ENCODE measurements around the gene SCAMP4.

The SCAMP4 gene

GRCh38 chr19:1882089-1882785, 23.0 kb upstream of the SCAMP4 start:
- Histone ChIP-seq H3K18ac (ENCODE audit: low read length) (peak overlapping the region; percentile 56), H3K9me3 (ENCODE audit: insufficient read depth, low read depth, low read length) (peaks cover 4% of the 10 kb centered on the region), H3K4ac (ENCODE audit: low read depth, low read length) (peak overlapping the region; percentile 49), H3K14ac (ENCODE audit: low read length) (no peak overlapping the region), H3K27me3 (ENCODE audit: insufficient read depth, low read length) (no peaks in the 10 kb centered on the region), H4K12ac (ENCODE audit: low read depth, low read length) (no peak overlapping the region), H3K79me2 (ENCODE audit: control insufficient read depth, insufficient read depth, low read length, poor library complexity) (peaks cover 31% of the 10 kb centered on the region), H4K8ac (ENCODE audit: low read depth, low read length) (no peak overlapping the region), H3K79me1 (ENCODE audit: low read length) (peaks cover 9% of the 10 kb centered on the region), H3K27ac (ENCODE audit: low read depth, low read length) (no peak overlapping the region), H2BK5ac (ENCODE audit: low read depth, low read length, poor library complexity) (no peak overlapping the region), H2BK12ac (ENCODE audit: low read length) (no peak overlapping the region), H3K23ac (ENCODE audit: low read length) (no peak overlapping the region), H3K4me2 (ENCODE audit: low read length) (no peak overlapping the region), H4K91ac (ENCODE audit: low read depth, low read length) (peak overlapping the region; percentile 20), H2BK120ac (ENCODE audit: insufficient read depth, low read length, poor library complexity) (no peak overlapping the region), H2AFZ (ENCODE audit: insufficient read depth, low read length, poor library complexity) (no peak overlapping the region), H3K36me3 (ENCODE audit: control insufficient read depth in 1 of 2, insufficient read depth in 2 of 2, low read length in 2 of 2) (peaks cover 17 to 19% of the 10 kb centered on the region in 2 experiments), H3K4me1 (ENCODE audit: control insufficient read depth in 1 of 2, insufficient read depth in 2 of 2, low read length in 2 of 2) (peaks cover 26 to 32% of the 10 kb centered on the region in 2 experiments), H3K4me3 (ENCODE audit: low read depth, low read length) (no peak overlapping the region), H2AK5ac (ENCODE audit: low read length) (no peak overlapping the region), H3K9ac (ENCODE audit: low read length) (no peak overlapping the region)
- no peak for DNase-seq
- WGBS (ENCODE audit: extremely low coverage, insufficient coverage, insufficient read length) = no CpG with 5 or more reads among the region's 31 CpGs

GRCh38 chr19:1882786-1883692, 22.2 kb upstream of the SCAMP4 start:
- Histone ChIP-seq H3K14ac (ENCODE audit: low read length) (no peak overlapping the region), H2BK120ac (ENCODE audit: insufficient read depth, low read length, poor library complexity) (no peak overlapping the region), H4K8ac (ENCODE audit: low read depth, low read length) (no peak overlapping the region), H3K27me3 (ENCODE audit: insufficient read depth, low read length) (no peaks in the 10 kb centered on the region), H3K27ac (ENCODE audit: low read depth, low read length) (no peak overlapping the region), H4K12ac (ENCODE audit: low read depth, low read length) (no peak overlapping the region), H3K4me1 (ENCODE audit: control insufficient read depth in 1 of 2, insufficient read depth in 2 of 2, low read length in 2 of 2) (peaks cover 29 to 38% of the 10 kb centered on the region in 2 experiments), H3K4me2 (ENCODE audit: low read length) (no peak overlapping the region), H3K9ac (ENCODE audit: low read length) (no peak overlapping the region), H3K79me2 (ENCODE audit: control insufficient read depth, insufficient read depth, low read length, poor library complexity) (peaks cover 31% of the 10 kb centered on the region), H3K79me1 (ENCODE audit: low read length) (peaks cover 12% of the 10 kb centered on the region), H3K18ac (ENCODE audit: low read length) (no peak overlapping the region), H2AK5ac (ENCODE audit: low read length) (no peak overlapping the region), H4K91ac (ENCODE audit: low read depth, low read length) (no peak overlapping the region), H2BK12ac (ENCODE audit: low read length) (no peak overlapping the region), H2AFZ (ENCODE audit: insufficient read depth, low read length, poor library complexity) (no peak overlapping the region), H3K23ac (ENCODE audit: low read length) (no peak overlapping the region), H3K4me3 (ENCODE audit: low read depth, low read length) (no peak overlapping the region), H3K9me3 (ENCODE audit: insufficient read depth, low read depth, low read length) (peaks cover 4% of the 10 kb centered on the region), H2BK5ac (ENCODE audit: low read depth, low read length, poor library complexity) (no peak overlapping the region), H3K36me3 (ENCODE audit: control insufficient read depth in 1 of 2, insufficient read depth in 2 of 2, low read length in 2 of 2) (peaks cover 17 to 19% of the 10 kb centered on the region in 2 experiments), H3K4ac (ENCODE audit: low read depth, low read length) (peak overlapping the region; percentile 49)
- no CpG with 5 or more reads among the region's 25 CpGs for WGBS (ENCODE audit: extremely low coverage, insufficient coverage, insufficient read length)
- DNase-seq = no peak

DNA sequence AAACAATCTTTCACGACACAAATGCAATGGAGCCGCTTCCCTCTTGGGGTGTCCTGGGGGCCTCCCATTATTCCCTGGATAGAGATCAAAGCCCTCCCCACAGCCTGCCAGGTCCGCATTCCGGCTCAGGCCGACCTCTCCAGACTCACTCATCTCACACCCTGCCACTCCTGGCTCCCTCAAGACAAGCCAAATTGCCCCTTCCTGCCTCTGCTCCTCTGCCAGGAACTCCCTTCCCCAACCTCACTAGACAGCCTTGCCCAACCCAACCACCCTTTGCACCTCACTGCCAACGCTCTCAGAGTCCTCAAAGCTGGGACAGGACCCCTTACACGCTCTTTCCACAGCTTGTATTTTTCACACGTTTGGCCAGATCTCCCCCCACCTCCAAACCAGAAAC, 21.4 kb upstream of the SCAMP4 start:
- peaks cover 12% of the 10 kb centered on the region for H3K79me1 ChIP-seq (ENCODE audit: low read length)
- H3K9me3 ChIP-seq (ENCODE audit: insufficient read depth, low read depth, low read length) = peaks cover 4% of the 10 kb centered on the region
- no peak overlapping the region for H2AK5ac ChIP-seq (ENCODE audit: low read length)
- H3K79me2 ChIP-seq (ENCODE audit: control insufficient read depth, insufficient read depth, low read length, poor library complexity) = peaks cover 31% of the 10 kb centered on the region
- peak overlapping the region; percentile 30 for H3K14ac ChIP-seq (ENCODE audit: low read length)
- H2BK5ac ChIP-seq (ENCODE audit: low read depth, low read length, poor library complexity) = no peak overlapping the region
- no peak overlapping the region for H3K18ac ChIP-seq (ENCODE audit: low read length)
- no peak overlapping the region for H4K91ac ChIP-seq (ENCODE audit: low read depth, low read length)
- no peak overlapping the region for H2BK120ac ChIP-seq (ENCODE audit: insufficient read depth, low read length, poor library complexity)
- peaks cover 29 to 38% of the 10 kb centered on the region in 2 experiments for H3K4me1 ChIP-seq (ENCODE audit: control insufficient read depth in 1 of 2, insufficient read depth in 2 of 2, low read length in 2 of 2)
- no CpG with 5 or more reads among the region's 8 CpGs for WGBS (ENCODE audit: extremely low coverage, insufficient coverage, insufficient read length)
- no peak overlapping the region for H4K12ac ChIP-seq (ENCODE audit: low read depth, low read length)
- H4K8ac ChIP-seq (ENCODE audit: low read depth, low read length) = no peak overlapping the region
- peak overlapping the region; percentile 99 for H3K4me2 ChIP-seq (ENCODE audit: low read length)
- no peak overlapping the region for H3K23ac ChIP-seq (ENCODE audit: low read length)
- no peak overlapping the region for H3K9ac ChIP-seq (ENCODE audit: low read length)
- no peak overlapping the region for H3K4me3 ChIP-seq (ENCODE audit: low read depth, low read length)
- no peak overlapping the region for H2BK12ac ChIP-seq (ENCODE audit: low read length)
- no peak overlapping the region for H3K27ac ChIP-seq (ENCODE audit: low read depth, low read length)
- peak overlapping the region; percentile 49 for H3K4ac ChIP-seq (ENCODE audit: low read depth, low read length)
- H3K27me3 ChIP-seq (ENCODE audit: insufficient read depth, low read length) = no peaks in the 10 kb centered on the region
- DNase-seq = no peak
- H2AFZ ChIP-seq (ENCODE audit: insufficient read depth, low read length, poor library complexity) = no peak overlapping the region
- H3K36me3 ChIP-seq (ENCODE audit: control insufficient read depth in 1 of 2, insufficient read depth in 2 of 2, low read length in 2 of 2) = peaks cover 17 to 19% of the 10 kb centered on the region in 2 experiments

DNA sequence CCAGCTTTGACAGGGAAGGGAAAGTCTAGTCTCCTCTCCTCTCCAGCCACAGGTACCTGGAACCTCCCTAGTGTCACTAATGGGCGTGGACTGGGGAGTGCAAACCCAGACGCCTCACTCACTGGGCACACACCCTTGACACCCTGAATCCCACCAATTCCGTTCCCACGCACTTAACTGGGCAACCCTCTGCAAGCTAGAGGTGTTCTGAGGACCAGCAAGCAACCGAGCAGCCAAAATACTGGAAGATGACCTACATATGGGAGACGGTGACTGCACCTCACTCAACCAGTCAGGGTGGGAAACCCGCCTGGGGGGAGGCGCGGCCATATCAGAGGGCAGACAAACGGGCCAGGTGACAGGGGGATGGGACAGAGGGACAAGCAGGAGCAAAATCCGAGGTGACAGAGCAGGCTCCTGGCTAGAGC, 20.9 kb upstream of the SCAMP4 start:
- Histone ChIP-seq H3K4ac (ENCODE audit: low read depth, low read length) (peak overlapping the region; percentile 49), H2BK12ac (ENCODE audit: low read length) (no peak overlapping the region), H3K36me3 (ENCODE audit: control insufficient read depth in 1 of 2, insufficient read depth in 2 of 2, low read length in 2 of 2) (peaks cover 17 to 19% of the 10 kb centered on the region in 2 experiments), H3K18ac (ENCODE audit: low read length) (peak overlapping the region; percentile 28), H3K4me3 (ENCODE audit: low read depth, low read length) (peak overlapping the region; percentile 96), H4K12ac (ENCODE audit: low read depth, low read length) (no peak overlapping the region), H3K9me3 (ENCODE audit: insufficient read depth, low read depth, low read length) (peaks cover 4% of the 10 kb centered on the region), H3K23ac (ENCODE audit: low read length) (peak overlapping the region; percentile 80), H2AK5ac (ENCODE audit: low read length) (no peak overlapping the region), H3K79me2 (ENCODE audit: control insufficient read depth, insufficient read depth, low read length, poor library complexity) (peaks cover 31% of the 10 kb centered on the region), H4K8ac (ENCODE audit: low read depth, low read length) (no peak overlapping the region), H2BK5ac (ENCODE audit: low read depth, low read length, poor library complexity) (no peak overlapping the region), H3K4me1 (ENCODE audit: control insufficient read depth in 1 of 2, insufficient read depth in 2 of 2, low read length in 2 of 2) (peaks cover 29 to 38% of the 10 kb centered on the region in 2 experiments), H4K91ac (ENCODE audit: low read depth, low read length) (no peak overlapping the region), H3K4me2 (ENCODE audit: low read length) (peak overlapping the region; percentile 99), H3K9ac (ENCODE audit: low read length) (peak overlapping the region; percentile 93), H3K14ac (ENCODE audit: low read length) (peak overlapping the region; percentile 60), H2AFZ (ENCODE audit: insufficient read depth, low read length, poor library complexity) (peak overlapping the region; percentile 15), H3K27me3 (ENCODE audit: insufficient read depth, low read length) (no peaks in the 10 kb centered on the region), H3K27ac (ENCODE audit: low read depth, low read length) (no peak overlapping the region), H3K79me1 (ENCODE audit: low read length) (peaks cover 12% of the 10 kb centered on the region), H2BK120ac (ENCODE audit: insufficient read depth, low read length, poor library complexity) (no peak overlapping the region)
- no CpG with 5 or more reads among the region's 11 CpGs for WGBS (ENCODE audit: extremely low coverage, insufficient coverage, insufficient read length)
- DNase-seq = no peak

Measured in trophoblast cell (in vitro differentiated cells and primary cell).